ENCODE measurements around the gene GJB4. TPM values are rescaled to one million over a fixed set of nuclear protein-coding genes. Genes with fewer than 3 reads are reported as not detected.

Gene GJB4
- polyA plus RNA-seq, 1 of the 3 experiments (the other 2 are of a cell fraction), result not detected

GRCh38 chr1:34785231-34785874 is 25.8 kb downstream of the GJB4 start:
- Histone ChIP-seq H3K79me2 (ENCODE audit: insufficient read depth) (no peaks in the 10 kb centered on the region), H4K20me1 (ENCODE audit: insufficient read depth) (no peaks in the 10 kb centered on the region), H3K4me2 (no peak overlapping the region), H3K9me2 (no peaks in the 10 kb centered on the region), H3K27me3 (ENCODE audit: insufficient read depth) (peaks cover 23% of the 10 kb centered on the region), H3K9me3 (no peaks in the 10 kb centered on the region), H3K9ac (no peak overlapping the region), H3K36me3 (replicated peaks in 1 of 2; ENCODE audit: control insufficient read depth in 1 of 2, insufficient read depth in 2 of 2, low read length in 1 of 2) (no peaks in the 10 kb centered on the region), H2AFZ (ENCODE audit: low read depth) (no peak overlapping the region), H3F3A (replicated peaks; ENCODE audit: insufficient read depth) (no peaks in the 10 kb centered on the region), H3K4me3 (ENCODE audit: low read depth in 2 of 2, low read length in 1 of 2) (no peak overlapping the region), H3K27ac (ENCODE audit: low read depth in 2 of 2, low read length in 1 of 2) (no peak overlapping the region), H3K4me1 (ENCODE audit: control insufficient read depth in 1 of 2, insufficient read depth in 2 of 2, low read depth in 1 of 2, low read length in 1 of 2) (peaks cover 0 to 6% of the 10 kb centered on the region in 2 experiments; a peak in 1 of 4 replicates)
- TF ChIP-seq RAD21 (IDR thresholded peaks at IDR 0.05; ENCODE audit: low read length) (no peak), REST (IDR thresholded peaks at IDR 0.05; ENCODE audit: low read depth, low read length) (no peak), SIN3A (IDR thresholded peaks at IDR 0.05; ENCODE audit: borderline replicate concordance, low read depth, low read length) (no peak), JUND (IDR thresholded peaks at IDR 0.05) (no peak), YY1 (IDR thresholded peaks at IDR 0.05; ENCODE audit: low read depth) (no peak), USF2 (IDR thresholded peaks at IDR 0.05; ENCODE audit: borderline replicate concordance, low read depth, low read length) (no peak), RFX5 (IDR thresholded peaks at IDR 0.05; ENCODE audit: low read length) (no peak), FOXJ3 (CRISPR knock-in tag; IDR thresholded peaks at IDR 0.05) (no peak), USF1 (IDR thresholded peaks at IDR 0.05; ENCODE audit: borderline replicate concordance, low read depth) (no peak), EP300 (IDR thresholded peaks at IDR 0.05; ENCODE audit: borderline replicate concordance in 1 of 2, low read depth in 1 of 2, low read length in 1 of 2) (no peak), CHD2 (IDR thresholded peaks at IDR 0.05; ENCODE audit: low read length, partially characterized antibody) (no peak), MAX (IDR thresholded peaks at IDR 0.05; ENCODE audit: low read depth) (no peak)
- DNase-seq, result no peak
- WGBS (ENCODE audit: low lambda C conversion rate), result 64% methylated on average over 20 of the region's 22 CpGs
- ChIA-PET POLR2A (no interaction called here), CTCF (interaction anchor here (0.9 to 3.4 kb wide), 7 partner anchors 42 to 622 kb away, joined by 3 to 26 read pairs (median 7); partner anchors contain the start of genes SMIM12 and TMEM35B)
